ENCODE data around the gene GAS7. TPM values are rescaled to one million over a fixed set of nuclear protein-coding genes. Genes with fewer than 3 reads are reported as not detected.

The GAS7 gene
- total and polyA plus RNA-seq, 12 donors = 19.8 to 111 (median 61.8) TPM

- Histone ChIP-seq H3K36me3 (no peaks in the 10 kb centered on the region), H3K27me3 (no peaks in the 10 kb centered on the region), H3K4me1 (peaks cover 5 to 49% (median 18%) of the 10 kb centered on the region in 9 donors), H3K27ac (no peak overlapping the region), H3K4me3 (no peak overlapping the region), H3K9me3 (peaks cover 0 to 3% (median 0%) of the 10 kb centered on the region in 11 donors)
- intact Hi-C loops (cut with DNase I) = no loop called here
- no peak for DNase-seq
- WGBS, 2 donors = 96% methylated on average over 4 of the region's 4 CpGs
- no peak for TF ChIP-seq CTCF (IDR thresholded peaks at IDR 0.05)
- ATAC-seq = no peak
Observed at GRCh38 chr17:10072086-10072485, 126.3 kb downstream of the GAS7 start.

GRCh38 chr17:10071141-10071540 is 127.3 kb downstream of the GAS7 start:
- Histone ChIP-seq H3K36me3 (no peaks in the 10 kb centered on the region), H3K27ac (no peak overlapping the region), H3K27me3 (no peaks in the 10 kb centered on the region), H3K4me1 (peaks cover 5 to 49% (median 18%) of the 10 kb centered on the region in 9 donors), H3K4me3 (no peak overlapping the region), H3K9me3 (no peaks in the 10 kb centered on the region)
- 86 to 90% methylated on average over 6 of the region's 6 CpGs for WGBS, 2 donors
- ATAC-seq (no peak), DNase-seq (no peak)
- TF ChIP-seq CTCF (IDR thresholded peaks at IDR 0.05) = no peak
- intact Hi-C loops (cut with DNase I) = no loop called here

GRCh38 chr17:10070690-10071089 is 127.7 kb downstream of the GAS7 start:
- H3K27me3 ChIP-seq = no peaks in the 10 kb centered on the region
- H3K36me3 ChIP-seq = no peaks in the 10 kb centered on the region
- WGBS, 2 donors = 76 to 92% methylated on average over 3 of the region's 3 CpGs
- H3K27ac ChIP-seq = peak overlapping the region in 1 of 10 donors; percentile 78
- no peak for ATAC-seq
- no peak for DNase-seq
- peaks cover 0 to 2% (median 0%) of the 10 kb centered on the region in 11 donors for H3K9me3 ChIP-seq
- peaks cover 5 to 49% (median 18%) of the 10 kb centered on the region in 9 donors for H3K4me1 ChIP-seq
- intact Hi-C loops (cut with DNase I) = no loop called here
- TF ChIP-seq CTCF (IDR thresholded peaks at IDR 0.05) = no peak
- no peak overlapping the region for H3K4me3 ChIP-seq

GRCh38 chr17:10069301-10069700 is 129.1 kb downstream of the GAS7 start:
- intact Hi-C loops (cut with DNase I) = no loop called here
- 47 to 50% methylated on average over 5 of the region's 5 CpGs for WGBS, 2 donors
- no peaks in the 10 kb centered on the region for H3K27me3 ChIP-seq
- peaks cover 5 to 46% (median 18%) of the 10 kb centered on the region in 9 donors for H3K4me1 ChIP-seq
- no peak overlapping the region for H3K4me3 ChIP-seq
- H3K27ac ChIP-seq = peak overlapping the region in 7 of 10 donors; percentile 22 to 78 (median 56)
- peak in 1 of 2 donors; percentile 66 for DNase-seq
- peak; percentile 57 to 86 (median 74) for ATAC-seq
- no peak for TF ChIP-seq CTCF (IDR thresholded peaks at IDR 0.05)
- H3K36me3 ChIP-seq = no peaks in the 10 kb centered on the region
- peaks cover 0 to 12% (median 5%) of the 10 kb centered on the region in 11 donors for H3K9me3 ChIP-seq

Measured in heart right ventricle (tissue), 16 donors.